Left kidney (tissue), 2 donors: ENCODE data around the gene EP400. TPM values are rescaled to one million over a fixed set of nuclear protein-coding genes. Genes with fewer than 3 reads are reported as not detected.
"Not testable (repeated sequence)": the region's sequence is repeated elsewhere in the genome, so short reads cannot be mapped to it uniquely, and the experiment has no call there.

Experiments
- DNase-seq: peaks from one replicate; pipeline ENCODE4 v3.0.0-alpha.2; 2013
- polyA plus RNA-seq: library from polyadenylated mRNA; unstranded; fragments of 120-200 nt; gene quantifications from one replicate; pipeline ENCODE4 v1.2.1, GENCODE V29; 2013; ENCODE audit not compliant: insufficient read length

Gene EP400
- polyA plus RNA-seq, 1 donor: 50.4 TPM

- DNase-seq: no peak
These were observed 3.0 kb upstream of the EP400 start for GRCh38 chr12:131946757-131947156.

DNA sequence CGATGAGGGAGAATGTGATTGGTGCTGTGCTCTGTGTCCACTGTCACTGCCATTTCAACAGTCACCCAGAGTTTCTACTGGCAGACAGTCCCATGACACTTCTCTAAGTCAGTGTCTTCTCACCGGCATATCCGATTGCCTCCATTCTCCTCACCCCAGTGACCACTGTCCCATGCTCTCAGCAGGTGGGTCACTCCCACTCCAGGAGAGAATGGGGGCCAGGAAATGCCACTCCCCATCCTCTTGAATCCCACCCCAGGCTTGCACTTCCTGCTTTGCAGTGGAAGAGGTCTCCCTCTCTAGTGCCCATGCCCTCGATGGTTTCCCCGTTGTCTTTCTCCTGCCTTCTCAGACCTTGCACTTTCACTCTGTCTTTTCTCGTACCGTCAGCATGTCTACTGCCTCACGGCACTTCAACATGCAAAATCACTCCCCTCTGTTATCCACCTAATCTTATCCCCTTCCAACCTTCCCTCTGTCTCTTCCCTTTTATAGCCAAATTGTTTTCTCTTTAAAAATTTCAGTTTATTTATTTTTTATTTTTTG lies 2.2 kb upstream of the EP400 start:
- DNase-seq: no peak

- DNase-seq: no peak
These were observed 1.5 kb upstream of the EP400 start for GRCh38 chr12:131948166-131948712.

DNA sequence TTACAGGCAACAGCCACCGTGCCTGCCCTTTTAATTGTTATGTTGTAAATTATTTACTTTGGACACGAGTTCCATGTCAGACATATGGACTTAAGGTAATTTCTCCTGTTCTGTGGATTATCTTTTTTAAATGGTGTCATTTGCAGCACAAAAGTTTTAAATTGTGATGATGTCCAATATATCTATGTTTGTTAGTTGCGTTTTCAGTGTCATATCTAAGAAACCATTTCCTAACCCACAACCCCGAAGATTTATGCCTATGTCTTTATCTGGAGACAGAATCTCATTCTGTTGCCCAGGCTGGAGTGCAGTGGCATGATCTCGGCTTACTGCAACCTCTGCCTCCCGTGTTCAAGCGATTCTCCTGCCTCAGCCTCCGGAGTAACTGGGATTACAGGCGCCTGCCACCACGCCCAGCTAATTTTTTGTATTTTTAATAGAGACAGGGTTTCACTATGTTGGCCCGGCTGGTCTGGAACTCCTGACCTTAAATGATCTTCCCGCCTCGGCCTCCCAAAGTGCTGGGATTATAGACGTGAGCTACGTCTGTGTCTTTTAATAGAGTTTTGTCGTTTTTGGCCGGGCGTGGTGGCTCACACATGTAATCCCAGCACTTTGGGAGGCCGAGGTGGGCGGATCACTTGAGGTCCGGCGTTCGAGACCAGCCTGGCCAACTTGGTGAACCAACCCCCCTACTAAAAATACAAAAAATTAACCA lies 870 bp upstream of the EP400 start:
- DNase-seq: not testable (repeated sequence)

DNA sequence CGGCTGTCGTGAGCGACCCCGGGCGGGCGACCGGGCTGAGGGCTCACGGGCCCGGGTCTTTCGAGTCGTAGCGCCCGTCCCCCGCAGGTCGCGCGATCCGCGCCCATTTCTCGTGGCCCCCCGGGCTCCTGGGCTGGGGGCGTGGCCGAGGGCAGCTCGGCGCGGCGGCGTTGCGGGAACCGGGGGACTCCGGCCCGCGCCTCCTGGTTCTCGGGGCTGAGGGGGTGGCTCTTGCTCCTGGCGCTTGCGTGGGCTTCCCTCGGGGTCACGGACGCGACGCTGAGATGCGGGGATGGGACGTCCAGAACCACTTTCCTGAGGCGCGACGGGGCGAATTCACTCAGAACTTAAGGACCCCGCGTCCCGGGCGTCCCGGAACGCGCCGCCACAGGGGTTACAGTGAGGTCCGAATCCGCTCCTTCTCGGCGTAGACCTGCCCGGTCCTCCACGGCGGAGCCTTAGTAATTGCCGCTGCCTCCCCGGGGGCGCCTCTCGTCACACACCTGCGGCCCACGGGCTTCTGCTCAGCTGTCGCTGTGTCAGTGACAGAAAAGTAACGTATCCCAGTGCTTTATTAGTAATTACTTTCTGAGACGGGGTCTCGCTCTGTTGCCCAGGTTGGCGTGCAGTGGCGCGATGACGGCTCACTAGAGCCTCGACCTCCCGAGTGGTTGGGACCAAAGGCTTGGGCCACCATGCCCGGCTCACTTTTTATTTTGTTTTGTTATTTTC lies 606 bp downstream of the EP400 start:
- DNase-seq: no peak

GRCh38 chr12:131953810-131954209 lies 4.1 kb downstream of the EP400 start:
- not testable (repeated sequence) for DNase-seq

DNA sequence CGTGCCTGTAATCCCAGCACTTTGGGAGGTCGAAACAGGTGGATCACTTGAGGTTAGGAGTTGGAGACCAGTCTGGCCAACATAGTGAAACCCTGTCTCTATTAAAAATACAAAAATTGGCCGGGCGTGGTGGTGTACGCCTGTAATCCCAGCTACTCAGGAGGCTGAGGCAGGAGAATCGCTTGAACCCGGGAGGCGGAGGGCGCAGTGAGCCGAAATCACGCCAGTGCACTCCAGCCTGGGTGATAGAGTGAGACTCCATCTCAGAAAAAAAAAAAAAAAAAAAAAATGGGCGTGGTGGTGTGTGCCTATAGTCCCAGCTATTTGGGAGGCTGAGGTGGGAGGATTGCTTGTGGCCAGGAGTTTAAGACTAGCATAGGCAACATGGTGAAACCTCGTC lies 4.7 kb downstream of the EP400 start:
- DNase-seq: not testable (repeated sequence)

DNA sequence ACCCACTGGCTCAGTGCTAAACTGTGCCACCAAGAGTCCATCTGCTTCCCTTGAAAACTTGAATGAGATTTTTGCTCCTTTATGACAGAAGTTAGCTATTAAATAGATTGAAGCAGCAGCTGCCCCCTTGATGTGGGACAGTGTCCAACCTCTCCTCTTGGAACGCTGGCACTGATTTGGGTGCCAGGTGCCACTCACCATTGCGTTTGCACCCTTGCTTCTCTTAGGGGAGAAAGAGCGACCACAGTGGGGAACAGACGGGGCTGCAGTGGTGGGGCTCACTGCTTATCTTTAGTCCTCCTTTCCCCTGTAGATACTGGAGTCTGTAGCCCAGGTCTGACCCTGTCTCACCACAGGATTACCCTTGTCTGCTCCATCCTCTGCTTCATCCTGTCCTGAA lies 9.4 kb downstream of the EP400 start:
- DNase-seq: no peak

DNA sequence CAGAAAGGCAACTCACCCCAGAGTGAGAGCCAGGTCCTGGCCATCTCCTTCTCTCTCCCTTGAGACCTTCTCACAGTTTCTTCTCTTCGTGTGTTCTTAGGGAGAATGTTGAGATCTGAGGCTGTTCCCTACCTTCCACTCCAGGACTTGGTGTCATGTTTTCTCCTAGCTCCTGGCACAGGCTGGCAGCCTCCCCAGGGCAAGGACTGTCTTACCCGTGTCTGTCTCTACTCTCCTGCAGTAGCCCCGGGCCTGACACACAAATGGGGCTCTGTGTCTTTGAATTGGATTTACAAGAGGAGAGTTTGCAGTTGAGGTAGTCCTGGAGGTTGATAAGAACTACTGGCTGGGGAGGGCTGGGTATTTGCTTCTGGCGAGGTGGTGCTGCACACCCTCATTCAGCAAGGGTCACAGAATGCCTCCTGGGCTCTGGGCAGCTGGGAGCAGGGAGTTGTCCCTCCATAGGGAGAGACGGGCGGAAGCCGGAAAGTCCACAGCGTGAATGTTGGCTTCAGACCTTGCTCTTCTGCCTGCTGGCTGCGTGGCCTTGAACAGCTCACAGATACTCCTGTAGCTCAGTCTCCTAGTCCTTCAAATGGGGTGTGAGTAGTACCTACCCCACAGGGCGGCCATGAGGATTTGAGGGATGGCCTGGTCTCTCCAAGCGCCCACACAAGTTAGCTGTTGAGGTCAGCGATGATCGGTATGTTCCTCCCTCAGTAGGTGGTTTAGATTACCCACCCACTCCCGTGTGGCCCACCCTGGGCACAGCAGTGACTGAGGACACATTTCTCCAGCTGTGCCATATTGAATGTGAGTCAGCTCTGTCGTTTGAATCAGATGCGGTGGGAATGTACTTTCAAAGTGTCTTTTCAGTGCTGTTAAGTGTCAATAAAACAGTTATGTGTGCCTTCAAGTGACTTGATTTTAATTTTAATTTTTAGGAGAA lies 10.2 kb downstream of the EP400 start:
- DNase-seq: no peak

GRCh38 chr12:131960590-131961325 lies 11.0 kb downstream of the EP400 start:
- not testable (repeated sequence) for DNase-seq

DNA sequence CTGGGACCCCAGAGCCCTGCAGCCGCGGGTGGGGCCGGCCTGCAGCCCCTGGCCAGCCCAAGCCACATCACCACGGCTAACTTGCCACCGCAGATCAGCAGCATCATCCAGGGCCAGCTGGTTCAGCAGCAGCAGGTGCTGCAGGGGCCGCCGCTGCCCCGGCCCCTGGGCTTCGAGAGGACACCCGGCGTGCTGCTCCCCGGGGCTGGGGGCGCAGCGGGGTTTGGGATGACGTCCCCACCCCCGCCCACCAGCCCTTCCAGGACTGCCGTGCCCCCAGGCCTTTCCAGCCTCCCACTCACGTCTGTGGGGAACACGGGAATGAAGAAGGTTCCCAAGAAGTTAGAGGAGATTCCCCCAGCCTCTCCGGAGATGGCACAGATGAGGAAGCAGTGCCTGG lies 11.6 kb downstream of the EP400 start:
- DNase-seq: not testable (repeated sequence)

DNA sequence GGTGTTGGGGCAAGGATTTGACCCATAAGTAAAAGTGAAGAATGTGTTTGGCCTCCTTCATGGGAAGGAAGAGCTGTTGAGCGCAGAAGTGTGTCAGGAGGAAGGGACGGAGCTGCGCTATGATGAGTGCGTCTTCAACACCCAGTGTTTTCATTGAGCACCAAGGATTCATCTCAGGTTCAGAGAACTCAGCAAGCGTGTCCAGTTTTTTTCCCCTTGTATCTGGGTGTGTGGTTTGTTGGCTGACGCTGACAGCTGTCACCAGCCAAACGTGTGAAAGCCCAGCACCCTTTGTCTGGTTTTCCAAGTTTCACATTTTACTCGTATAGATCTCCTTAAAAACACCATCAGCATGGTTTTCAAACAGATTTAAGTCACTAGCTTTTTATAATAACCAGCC lies 12.3 kb downstream of the EP400 start:
- no peak for DNase-seq

DNA sequence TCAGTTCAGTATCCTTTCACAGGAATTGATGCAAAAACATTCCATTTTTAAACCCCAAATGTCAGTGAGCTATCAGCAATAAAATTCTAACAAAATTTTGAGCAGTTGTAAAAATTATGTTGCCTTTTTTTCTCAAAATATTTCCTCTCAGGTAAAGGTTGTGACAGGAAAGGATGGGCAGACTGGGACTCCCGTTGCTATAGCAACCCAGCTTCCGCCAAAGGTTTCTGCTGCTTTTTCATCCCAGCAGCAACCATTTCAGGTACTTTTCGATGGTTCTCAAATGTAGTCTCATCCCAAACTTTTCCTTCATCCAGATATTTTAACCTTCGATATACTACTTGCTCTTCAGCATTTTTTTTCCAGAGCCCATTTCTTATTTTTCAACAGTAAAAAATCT lies 13.6 kb downstream of the EP400 start:
- DNase-seq: no peak

GRCh38 chr12:131965073-131965472 lies 15.3 kb downstream of the EP400 start:
- DNase-seq: no peak

GRCh38 chr12:131971226-131971625 lies 21.5 kb downstream of the EP400 start:
- no peak for DNase-seq

- no peak for DNase-seq
These were observed 25.5 kb downstream of the EP400 start for GRCh38 chr12:131975228-131975627.

DNA sequence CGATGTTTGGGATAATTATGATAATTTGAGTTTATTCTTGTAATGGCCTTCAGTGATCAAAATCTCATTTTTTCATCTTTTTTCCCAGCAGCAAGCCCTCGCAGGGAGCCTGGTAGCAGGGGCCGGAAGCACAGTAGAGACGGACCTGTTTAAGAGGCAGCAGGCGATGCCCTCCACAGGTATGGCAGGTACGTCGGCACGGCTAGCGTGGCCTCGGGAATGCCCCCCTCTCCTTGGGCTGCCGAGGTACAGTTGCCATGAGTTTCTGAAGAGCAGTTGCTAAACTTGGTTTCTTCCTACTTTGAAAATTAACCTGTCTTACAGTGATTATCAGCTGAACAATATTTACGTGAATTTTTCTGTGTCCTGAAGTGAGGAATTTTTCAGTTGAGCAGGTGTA lies 29.9 kb downstream of the EP400 start:
- no peak for DNase-seq

DNA sequence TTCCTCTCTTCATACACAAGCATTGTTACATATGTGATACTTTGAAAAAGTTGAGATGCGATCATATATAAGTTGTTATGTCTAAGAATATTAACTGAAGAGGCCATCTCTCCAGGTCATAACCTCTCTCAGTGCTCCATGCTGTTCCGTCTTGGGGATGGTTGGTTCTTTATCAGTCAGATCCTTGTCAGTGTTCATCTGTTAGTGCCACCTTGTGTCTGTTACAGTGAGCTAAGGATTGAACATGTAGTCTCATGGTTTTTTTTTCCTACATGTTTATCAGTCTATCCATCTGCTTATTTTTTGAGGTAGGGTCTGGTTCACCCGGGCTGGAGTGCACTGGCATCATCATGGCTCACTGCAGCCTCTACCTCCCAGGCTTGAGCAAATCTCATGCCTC lies 30.5 kb downstream of the EP400 start:
- DNase-seq: no peak

DNA sequence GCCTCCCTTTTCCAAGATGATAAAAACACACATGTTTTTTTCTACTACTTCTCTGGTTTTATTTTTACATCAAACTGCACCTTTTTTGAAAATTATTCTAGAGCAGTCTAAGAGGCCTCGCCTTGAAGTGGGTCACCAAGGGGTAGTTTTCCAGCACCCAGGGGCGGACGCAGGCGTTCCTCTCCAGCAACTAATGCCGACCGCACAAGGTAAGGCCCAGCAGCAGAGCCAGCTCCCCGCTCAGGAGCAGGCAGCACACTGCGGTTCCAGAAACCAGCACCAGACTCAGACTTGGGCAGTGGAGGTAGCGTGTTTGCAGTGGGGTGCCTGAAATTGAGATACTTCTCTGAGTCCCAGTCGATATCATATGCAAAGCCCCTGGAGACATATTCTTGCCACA lies 31.6 kb downstream of the EP400 start:
- DNase-seq: no peak

- DNase-seq: no peak
These were observed 32.3 kb downstream of the EP400 start for GRCh38 chr12:131982041-131982440.

GRCh38 chr12:131983026-131983425 lies 33.3 kb downstream of the EP400 start:
- DNase-seq: no peak
